ENCODE measurements around the gene C22orf23.

GRCh38 chr22:37926358-37926757, 27.0 kb downstream of the C22orf23 start:
- TF ChIP-seq POLR2A (IDR thresholded peaks at IDR 0.05) (no peak), CTCF (IDR thresholded peaks at IDR 0.05) (no peak)
